IMR-90 (cell line): ENCODE data around the gene GUCY1B1. TPM values are rescaled to one million over a fixed set of nuclear protein-coding genes. Genes with fewer than 3 reads are reported as not detected.

Source experiments
- ATAC-seq: fragments of 200-7000 bp; cut with Tn5 transposase; 2 replicates; pipeline ENCODE4 v1.9.1; 2020; ENCODE audit warnings: low read depth, mild to moderate bottlenecking, moderate library complexity
- BruUV-seq: library from RNA; stranded (reverse); fragments of 400-500 nt; replicated peaks from 2 replicates; lab custom pipeline; 2021; lab: Mats Ljungman, UMichigan
- CTCF ChIA-PET: fragments of 300-600 bp; formaldehyde crosslinking; extraction: SDS; loops from one replicate; lab custom pipeline; 2021; ENCODE audit warnings: antibody characterized with exemption; lab: Yijun Ruan, JAX
- POLR2A ChIA-PET: fragments of 300-600 bp; sonication (Branson Sonifier 250); formaldehyde crosslinking; loops from one replicate; lab custom pipeline; 2022; ENCODE audit warnings: antibody characterized with exemption; ENCODE audit not compliant: unreplicated experiment; lab: Charles Lee
- DNase-seq: peaks from one replicate; pipeline ENCODE4 v3.0.0; 2013
- H2AFZ ChIP-seq: replicated peaks from 2 replicates; pipeline ENCODE3; 2013; ENCODE audit warnings: low read length, mild to moderate bottlenecking; ENCODE audit not compliant: poor library complexity
- H2AK5ac ChIP-seq: 2 replicates; pipeline ENCODE4 v1.6.1; 2013; ENCODE audit warnings: low read depth, low read length, inconsistent platforms
- H2AK9ac ChIP-seq: replicated peaks from 2 replicates; pipeline ENCODE3; 2013; ENCODE audit warnings: mild to moderate bottlenecking, low read depth, low read length, moderate library complexity; ENCODE audit not compliant: poor library complexity
- H2BK120ac ChIP-seq: 2 replicates; pipeline ENCODE4 v1.6.1; 2013; ENCODE audit warnings: low read depth, low read length, inconsistent platforms
- H2BK15ac ChIP-seq: 3 replicates; pipeline ENCODE4 v1.6.1; 2013; ENCODE audit warnings: low read depth, low read length, inconsistent platforms
- H2BK20ac ChIP-seq: 2 replicates; pipeline ENCODE4 v1.6.1; 2013; ENCODE audit warnings: low read depth, mild to moderate bottlenecking, inconsistent platforms, low read length, moderate library complexity
- H2BK5ac ChIP-seq: 2 replicates; pipeline ENCODE4 v1.6.1; 2013; ENCODE audit warnings: mild to moderate bottlenecking, low read depth, low read length, inconsistent platforms; ENCODE audit not compliant: poor library complexity, severe bottlenecking
- H3K14ac ChIP-seq: replicated peaks from 2 replicates; pipeline ENCODE4 v1.6.1; 2013; ENCODE audit warnings: low read depth, low read length, inconsistent platforms
- H3K18ac ChIP-seq: 2 replicates; pipeline ENCODE4 v1.6.1; 2013; ENCODE audit warnings: low read depth, low read length, control low read depth
- H3K23ac ChIP-seq: 2 replicates; pipeline ENCODE4 v1.6.1; 2013; ENCODE audit warnings: low read depth, low read length, inconsistent platforms
- H3K27ac ChIP-seq: 2 replicates; pipeline ENCODE4 v1.5.1; 2013; ENCODE audit warnings: mild to moderate bottlenecking, control low read depth, low read length; ENCODE audit not compliant: insufficient read depth
- H3K27me3 ChIP-seq: 2 replicates; pipeline ENCODE4 v1.6.1; 2013; ENCODE audit warnings: low read length; ENCODE audit not compliant: control insufficient read depth, insufficient read depth
- H3K36me3 ChIP-seq: 2 replicates; pipeline ENCODE4 v1.6.1; 2013; ENCODE audit warnings: low read length, mixed read lengths; ENCODE audit not compliant: control insufficient read depth, insufficient read depth
- H3K4ac ChIP-seq: 2 replicates; pipeline ENCODE4 v1.6.1; 2013; ENCODE audit warnings: low read depth, low read length, inconsistent platforms
- H3K4me1 ChIP-seq: 2 replicates; pipeline ENCODE4 v1.6.1; 2013; ENCODE audit warnings: low read length, mixed read lengths; ENCODE audit not compliant: control insufficient read depth, insufficient read depth
- H3K4me2 ChIP-seq: 2 replicates; pipeline ENCODE4 v1.6.1; 2013; ENCODE audit warnings: low read depth, mild to moderate bottlenecking, control low read depth, low read length, moderate library complexity
- H3K4me3 ChIP-seq: 2 replicates; pipeline ENCODE4 v1.5.1; 2013; ENCODE audit warnings: low read depth, mild to moderate bottlenecking, control low read depth, low read length, moderate library complexity; ENCODE audit not compliant: insufficient read depth
- H3K56ac ChIP-seq: 2 replicates; pipeline ENCODE4 v1.6.1; 2013; ENCODE audit warnings: low read length, inconsistent platforms; ENCODE audit not compliant: insufficient read depth; ENCODE audit errors: extremely low read depth
- H3K79me1 ChIP-seq, 2 experiments: 2 replicates each; pipeline ENCODE4 v1.6.1; 2013; ENCODE audit warnings: low read length in 2 of 2, inconsistent platforms in 1 of 2, low read depth in 1 of 2
- H3K9ac ChIP-seq: 2 replicates; pipeline ENCODE4 v1.6.1; 2013; ENCODE audit warnings: low read depth, low read length, control low read depth
- H3K9me1 ChIP-seq: 2 replicates; pipeline ENCODE4 v1.6.1; 2013; ENCODE audit warnings: low read length, inconsistent platforms; ENCODE audit not compliant: insufficient read depth
- H3K9me3 ChIP-seq: 2 replicates; pipeline ENCODE4 v1.6.1; 2013; ENCODE audit warnings: low read length; ENCODE audit not compliant: control insufficient read depth, insufficient read depth
- H4K20me1 ChIP-seq: 2 replicates; pipeline ENCODE4 v1.6.1; 2013; ENCODE audit warnings: low read length, inconsistent platforms; ENCODE audit not compliant: insufficient read depth
- H4K5ac ChIP-seq: 2 replicates; pipeline ENCODE4 v1.6.1; 2013; ENCODE audit warnings: mild to moderate bottlenecking, low read depth, low read length, control low read depth
- H4K8ac ChIP-seq, 2 experiments: 2 replicates each; pipeline ENCODE4 v1.6.1; 2013; ENCODE audit warnings: low read depth in 2 of 2, low read length in 2 of 2, control low read depth in 1 of 2, inconsistent platforms in 1 of 2
- H4K91ac ChIP-seq: 2 replicates; pipeline ENCODE4 v1.6.1; 2013; ENCODE audit warnings: low read depth, low read length, inconsistent platforms; ENCODE audit not compliant: insufficient read depth
- BHLHE40 ChIP-seq: fragments of 150-350 bp; IDR thresholded peaks from 2 replicates; pipeline ENCODE4 v1.6.1; 2016; ENCODE audit warnings: mild to moderate bottlenecking, low read depth, low read length
- CEBPB ChIP-seq: IDR thresholded peaks from 2 replicates; pipeline ENCODE4 v1.6.1; 2012; ENCODE audit warnings: low read depth, low read length, improper control_type of control experiment
- CHD1 ChIP-seq: IDR thresholded peaks from 2 replicates; pipeline ENCODE4 v1.6.1; 2012; ENCODE audit warnings: low read depth, low read length, improper control_type of control experiment
- CTCF ChIP-seq: conservative IDR thresholded peaks from 2 replicates; pipeline ENCODE4 v1.5.1; 2012; ENCODE audit warnings: mild to moderate bottlenecking, low read depth, low read length, improper control_type of control experiment
- ELK1 ChIP-seq: fragments of 150-350 bp; IDR thresholded peaks from 2 replicates; pipeline ENCODE4 v1.6.1; 2016; ENCODE audit warnings: low read depth, mild to moderate bottlenecking, low read length, moderate library complexity, borderline replicate concordance
- FOS ChIP-seq: fragments of 150-350 bp; IDR thresholded peaks from 2 replicates; pipeline ENCODE4 v1.6.1; 2016; ENCODE audit warnings: low read depth, low read length
- MAFK ChIP-seq: IDR thresholded peaks from 2 replicates; pipeline ENCODE4 v1.6.1; 2012; ENCODE audit warnings: low read depth, low read length, improper control_type of control experiment
- MAZ ChIP-seq: IDR thresholded peaks from 2 replicates; pipeline ENCODE4 v1.6.1; 2012; ENCODE audit warnings: low read depth, mild to moderate bottlenecking, low read length, improper control_type of control experiment, moderate library complexity, borderline replicate concordance
- MXI1 ChIP-seq: IDR thresholded peaks from 2 replicates; pipeline ENCODE4 v1.6.1; 2012; ENCODE audit warnings: low read depth, mild to moderate bottlenecking, low read length, moderate library complexity, borderline replicate concordance
- NFE2L2 ChIP-seq: fragments of 150-350 bp; IDR thresholded peaks from 2 replicates; pipeline ENCODE4 v1.6.1; 2016; ENCODE audit warnings: low read depth, mild to moderate bottlenecking, low read length
- POLR2A ChIP-seq: IDR thresholded peaks from 2 replicates; pipeline ENCODE4 v1.6.1; 2012; ENCODE audit warnings: mild to moderate bottlenecking, low read depth, low read length
- RAD21 ChIP-seq: IDR thresholded peaks from 2 replicates; pipeline ENCODE4 v1.6.1; 2012; ENCODE audit warnings: low read length, improper control_type of control experiment
- RCOR1 ChIP-seq: IDR thresholded peaks from 2 replicates; pipeline ENCODE4 v1.6.1; 2012; ENCODE audit warnings: mild to moderate bottlenecking, low read length, improper control_type of control experiment; ENCODE audit not compliant: insufficient replicate concordance
- RFX5 ChIP-seq: IDR thresholded peaks from 2 replicates; pipeline ENCODE4 v1.8.0; 2012; ENCODE audit warnings: low read depth, mild to moderate bottlenecking, low read length, moderate library complexity
- SMC3 ChIP-seq: fragments of 150-350 bp; IDR thresholded peaks from 2 replicates; pipeline ENCODE4 v1.6.1; 2016; ENCODE audit warnings: low read depth, mild to moderate bottlenecking, antibody characterized with exemption, low read length, moderate library complexity
- USF2 ChIP-seq: fragments of 150-350 bp; IDR thresholded peaks from 2 replicates; pipeline ENCODE4 v1.6.1; 2017; ENCODE audit warnings: mild to moderate bottlenecking, antibody characterized with exemption, low read length, low read depth
- WGBS, 2 experiments: methylation state at CpG; one replicate each; pipeline versions ENCODE4 v1.1.5 to v1.1.7; 2013; ENCODE audit warnings: missing lambda C conversion rate in 2 of 2; ENCODE audit not compliant: insufficient read length in 1 of 2; ENCODE audit errors: extremely low coverage in 2 of 2; 5-methylcytosine and 5-hydroxymethylcytosine counted together
- dilution Hi-C: fragments of 300-500 bp; cut with HindIII; formaldehyde crosslinking; loops from one replicate; pipeline ENCODE4 v1.14.3; 2018; ENCODE audit warnings: low sequenced_read_pairs; ENCODE audit not compliant: unreplicated experiment
- in situ Hi-C: fragments of 300-500 bp; cut with MboI; formaldehyde crosslinking; loops from 3 replicates; pipeline ENCODE4 v1.14.3; 2019; ENCODE audit warnings: low sequenced_read_pairs, inconsistent platforms, mixed read lengths
- intact Hi-C: fragments of 100-400 bp; cut with micrococcal nuclease; formaldehyde crosslinking; loops from 2 replicates; pipeline ENCODE4 v1.10.0; 2022
- polyA plus RNA-seq, 3 experiments: library from polyadenylated mRNA; depleted of rRNA; stranded (reverse); fragments of >200 nt; gene quantifications; 2 replicates each; pipeline ENCODE4 v1.2.3, GENCODE V29; 2012; ENCODE audit warnings: low replicate concordance in 1 of 3
- total RNA-seq: library from RNA; depleted of rRNA; stranded (reverse); fragments of >200 nt; gene quantifications from 2 replicates; pipeline ENCODE4 v1.2.3, GENCODE V29; 2012

GUCY1B1 gene
- total and polyA plus RNA-seq, 2 of the 4 experiments (the other 2 are of a cell fraction), result 2.9 to 3.8 TPM

- no peak for TF ChIP-seq SMC3
- no peak for TF ChIP-seq NFE2L2
- no peak for TF ChIP-seq CEBPB
- TF ChIP-seq RCOR1, result no peak
- TF ChIP-seq RAD21, result no peak
- TF ChIP-seq USF2, result no peak
- TF ChIP-seq POLR2A, result no peak
- no peak for TF ChIP-seq CTCF
- no peak for TF ChIP-seq MAFK
- no peak for TF ChIP-seq FOS
- TF ChIP-seq BHLHE40, result no peak
- TF ChIP-seq MAZ, result no peak
- no peak for TF ChIP-seq RFX5
- TF ChIP-seq CHD1, result no peak
- TF ChIP-seq MXI1, result no peak
- no peak for TF ChIP-seq ELK1
- Histone ChIP-seq H3K14ac (no peak overlapping the region), H4K5ac (no peak overlapping the region), H3K4me3 (no peak overlapping the region), H3K56ac (no peak overlapping the region), H3K27ac (no peak overlapping the region), H3K23ac (no peak overlapping the region), H2BK20ac (no peak overlapping the region), H2BK120ac (no peak overlapping the region), H3K79me1 (no peaks in the 10 kb centered on the region), H3K36me3 (peaks cover 5% of the 10 kb centered on the region; the same call in 1 of the 2 replicates), H3K4ac (no peak overlapping the region), H3K9me1 (no peaks in the 10 kb centered on the region), H2AK9ac (no peak overlapping the region), H4K91ac (no peak overlapping the region), H3K4me1 (peaks cover 7% of the 10 kb centered on the region), H2AFZ (no peak overlapping the region), H3K9ac (no peak overlapping the region), H3K9me3 (no peaks in the 10 kb centered on the region), H4K8ac (no peak overlapping the region), H4K20me1 (no peaks in the 10 kb centered on the region), H2BK5ac (no peak overlapping the region), H2BK15ac (no peak overlapping the region), H3K4me2 (no peak overlapping the region), H2AK5ac (no peak overlapping the region), H3K27me3 (no peaks in the 10 kb centered on the region), H3K18ac (no peak overlapping the region)
- intact Hi-C loops, result loop anchor here (10.0 kb wide), 2 partner anchors 797 to 967 kb away; no protein-coding TSS in a partner anchor
- in situ Hi-C loops, result loop anchor here (10.0 to 25.0 kb wide), 3 partner anchors 337 to 969 kb away; no protein-coding TSS in a partner anchor
- DNase-seq (no peak), ATAC-seq (no peak)
- no CpG with 5 or more reads among the region's 4 CpGs for WGBS, 2 experiments
- dilution Hi-C loops, result no loop called here
- ChIA-PET CTCF (interaction anchor here (1.0 kb wide), 3 partner anchors 172 to 377 kb away, joined by 3 read pairs; partner anchors contain the start of gene CTSO), POLR2A (no interaction called here)
- BruUV-seq, result no TSS peak
Observed at GRCh38 chr4:155781249-155781831, 22.5 kb downstream of the GUCY1B1 start.
